Stimulated activated CD4-positive, alpha-beta T cell treated with anti-CD3 and anti-CD28 coated beads, Interleukin-4, amount 100 ng/mL, for 48 hours (primary cell): ENCODE results near the gene PDZRN3.

Experiments used
- DNase-seq, 2 donors: peaks; one replicate each; pipeline ENCODE4 v3.0.0-alpha.2; 2020; ENCODE audit warnings: low read depth in 2 of 2

Gene PDZRN3

GRCh38 chr3:73624821-73625665, at the start of gene PDZRN3:
TSS of gene PDZRN3 (minus strand) at chr3:73624941.
- DNase-seq, result no peak

GRCh38 chr3:73674280-73674679, 49.5 kb upstream of the PDZRN3 start:
- DNase-seq, result no peak

GRCh38 chr3:73669260-73669659, 44.5 kb upstream of the PDZRN3 start:
- no peak for DNase-seq

- DNase-seq, result no peak
Observed at GRCh38 chr3:73668391-73668790, 43.6 kb upstream of the PDZRN3 start.

- DNase-seq, result no peak
Observed at GRCh38 chr3:73667889-73668288, 43.1 kb upstream of the PDZRN3 start.

- DNase-seq, result no peak
Observed at GRCh38 chr3:73665286-73665685, 40.5 kb upstream of the PDZRN3 start.

- DNase-seq, result no peak
Observed at GRCh38 chr3:73664389-73664788, 39.6 kb upstream of the PDZRN3 start.

- DNase-seq, result no peak
Observed at GRCh38 chr3:73663495-73663894, 38.8 kb upstream of the PDZRN3 start.

- DNase-seq, result no peak
Observed at GRCh38 chr3:73661265-73661664, 36.5 kb upstream of the PDZRN3 start.

GRCh38 chr3:73658227-73658626, 33.5 kb upstream of the PDZRN3 start:
- DNase-seq, result no peak

- DNase-seq, result no peak
Observed at GRCh38 chr3:73657186-73657585, 32.4 kb upstream of the PDZRN3 start.

- DNase-seq, result no peak
Observed at GRCh38 chr3:73656241-73656890, 31.6 kb upstream of the PDZRN3 start.

GRCh38 chr3:73655197-73655596, 30.5 kb upstream of the PDZRN3 start:
- no peak for DNase-seq

GRCh38 chr3:73653877-73654276, 29.1 kb upstream of the PDZRN3 start:
- DNase-seq, result no peak

- DNase-seq, result no peak
Observed at GRCh38 chr3:73653351-73653750, 28.6 kb upstream of the PDZRN3 start.

GRCh38 chr3:73652896-73653295, 28.2 kb upstream of the PDZRN3 start:
- no peak for DNase-seq

- DNase-seq, result no peak
Observed at GRCh38 chr3:73637042-73637441, 12.3 kb upstream of the PDZRN3 start.

- no peak for DNase-seq
Observed at GRCh38 chr3:73635254-73635653, 10.5 kb upstream of the PDZRN3 start.

GRCh38 chr3:73633916-73634344, 9.2 kb upstream of the PDZRN3 start:
- DNase-seq, result no peak

GRCh38 chr3:73633453-73633852, 8.7 kb upstream of the PDZRN3 start:
- DNase-seq, result no peak

- no peak for DNase-seq
Observed at GRCh38 chr3:73626106-73626505, 1.4 kb upstream of the PDZRN3 start.

GRCh38 chr3:73624017-73624820, 522 bp downstream of the PDZRN3 start:
- no peak for DNase-seq
